ENCODE data around the gene CACNB2.
"Not testable (repeated sequence)": the region's sequence is repeated elsewhere in the genome, so short reads cannot be mapped to it uniquely, and the experiment has no call there.

CACNB2 gene

GRCh38 chr10:18436902-18437301 lies 296.7 kb downstream of the CACNB2 start:
- in situ Hi-C loops (cut with HindIII; ENCODE audit: low sequenced_read_pairs) = no loop called here

- in situ Hi-C loops (cut with HindIII; ENCODE audit: low sequenced_read_pairs) = no loop called here
These were observed 297.3 kb downstream of the CACNB2 start for GRCh38 chr10:18437486-18437885.

GRCh38 chr10:18438361-18439126 lies 298.3 kb downstream of the CACNB2 start:
- in situ Hi-C loops (cut with HindIII; ENCODE audit: low sequenced_read_pairs) = no loop called here

- in situ Hi-C loops (cut with HindIII; ENCODE audit: low sequenced_read_pairs) = no loop called here
These were observed 299.4 kb downstream of the CACNB2 start for GRCh38 chr10:18439601-18440000.

GRCh38 chr10:18445635-18446034 lies 305.4 kb downstream of the CACNB2 start:
- in situ Hi-C loops (cut with HindIII; ENCODE audit: low sequenced_read_pairs) = not testable (repeated sequence)

- in situ Hi-C loops (cut with HindIII; ENCODE audit: low sequenced_read_pairs) = no loop called here
These were observed 306.0 kb downstream of the CACNB2 start for GRCh38 chr10:18446205-18446604.

GRCh38 chr10:18449611-18450026 lies 309.4 kb downstream of the CACNB2 start:
- in situ Hi-C loops (cut with HindIII; ENCODE audit: low sequenced_read_pairs) = no loop called here

GRCh38 chr10:18450298-18450697 lies 310.1 kb downstream of the CACNB2 start:
- in situ Hi-C loops (cut with HindIII; ENCODE audit: low sequenced_read_pairs) = no loop called here

GRCh38 chr10:18455086-18455884 lies 315.1 kb downstream of the CACNB2 start:
- in situ Hi-C loops (cut with HindIII; ENCODE audit: low sequenced_read_pairs) = no loop called here

- in situ Hi-C loops (cut with HindIII; ENCODE audit: low sequenced_read_pairs) = no loop called here
These were observed 316.8 kb downstream of the CACNB2 start for GRCh38 chr10:18456984-18457383.

GRCh38 chr10:18460032-18460431 lies 319.8 kb downstream of the CACNB2 start:
- in situ Hi-C loops (cut with HindIII; ENCODE audit: low sequenced_read_pairs) = no loop called here

- in situ Hi-C loops (cut with HindIII; ENCODE audit: low sequenced_read_pairs) = no loop called here
These were observed 323.5 kb downstream of the CACNB2 start for GRCh38 chr10:18463673-18464211.

- in situ Hi-C loops (cut with HindIII; ENCODE audit: low sequenced_read_pairs) = no loop called here
These were observed 328.9 kb downstream of the CACNB2 start for GRCh38 chr10:18469125-18469524.

- in situ Hi-C loops (cut with HindIII; ENCODE audit: low sequenced_read_pairs) = no loop called here
These were observed 332.8 kb downstream of the CACNB2 start for GRCh38 chr10:18472977-18473376.

GRCh38 chr10:18473424-18474117 lies 333.3 kb downstream of the CACNB2 start:
- in situ Hi-C loops (cut with HindIII; ENCODE audit: low sequenced_read_pairs) = no loop called here

GRCh38 chr10:18474118-18474455 lies 333.9 kb downstream of the CACNB2 start:
- in situ Hi-C loops (cut with HindIII; ENCODE audit: low sequenced_read_pairs) = no loop called here

GRCh38 chr10:18476076-18476647 lies 335.9 kb downstream of the CACNB2 start:
- in situ Hi-C loops (cut with HindIII; ENCODE audit: low sequenced_read_pairs) = no loop called here

GRCh38 chr10:18478354-18478753 lies 338.1 kb downstream of the CACNB2 start:
- in situ Hi-C loops (cut with HindIII; ENCODE audit: low sequenced_read_pairs) = no loop called here

- in situ Hi-C loops (cut with HindIII; ENCODE audit: low sequenced_read_pairs) = no loop called here
These were observed 339.3 kb downstream of the CACNB2 start for GRCh38 chr10:18479502-18479901.

GRCh38 chr10:18483516-18484186 lies 343.4 kb downstream of the CACNB2 start:
- in situ Hi-C loops (cut with HindIII; ENCODE audit: low sequenced_read_pairs) = no loop called here

Data from DLD1 (cell line).